ENCODE data around the gene QPCTL. TPM values are rescaled to one million over a fixed set of nuclear protein-coding genes. Genes with fewer than 3 reads are reported as not detected.

Gene QPCTL
- total and polyA plus RNA-seq, 2 of the 13 experiments (the other 11 are each of a cell fraction or from before 2014, with no cell fraction given), result 16.0 to 19.1 TPM

- TF ChIP-seq ZNF280B (CRISPR knock-in tag; IDR thresholded peaks at IDR 0.05; ENCODE audit: borderline replicate concordance) (no peak), ZNF407 (CRISPR knock-in tag; IDR thresholded peaks at IDR 0.05; ENCODE audit: not compliant biosample characterization) (no peak), ZNF589 (CRISPR knock-in tag; conservative IDR thresholded peaks at IDR 0.05) (no peak), MXD4 (CRISPR knock-in tag; IDR thresholded peaks at IDR 0.05) (no peak), ATF5 (CRISPR knock-in tag; IDR thresholded peaks at IDR 0.05; ENCODE audit: low read depth) (no peak), TBX3 (IDR thresholded peaks at IDR 0.05; ENCODE audit: borderline replicate concordance) (no peak), ZNF34 (CRISPR knock-in tag; IDR thresholded peaks at IDR 0.05; ENCODE audit: borderline replicate concordance) (no peak), IKZF4 (CRISPR knock-in tag; IDR thresholded peaks at IDR 0.05; ENCODE audit: borderline replicate concordance, low read depth, not compliant biosample characterization) (no peak), LRRFIP1 (CRISPR knock-in tag; conservative IDR thresholded peaks at IDR 0.05) (no peak), RBFOX2 (IDR thresholded peaks at IDR 0.05; ENCODE audit: low read depth, low read length) (no peak), AHR (CRISPR knock-in tag; IDR thresholded peaks at IDR 0.05) (peak; percentile 12; the same call in 1 of the 2 replicates), POLR2A (IDR thresholded peaks at IDR 0.05; ENCODE audit: insufficient read depth in 1 of 2, low read depth in 2 of 2, low read length in 2 of 2) (no peak), ZNF101 (CRISPR knock-in tag; IDR thresholded peaks at IDR 0.05; ENCODE audit: borderline replicate concordance, low read depth) (no peak), SRF (IDR thresholded peaks at IDR 0.05; ENCODE audit: low read depth, low read length) (no peak)
These were observed 49.2 kb upstream of the QPCTL start (continued) for GRCh38 chr19:45643024-45643926.
